Keratinocyte (primary cell): Measurements from ENCODE around the gene PEAK3.

Experiments
- EZH2 ChIP-seq: IDR thresholded peaks from one replicate; pipeline ENCODE4 v1.6.1; 2012; ENCODE audit warnings: inconsistent platforms, mild to moderate bottlenecking, low read length, moderate library complexity
- TF ChIP-seq, protein P1 (sequence below), 3 experiments: IDR thresholded peaks in 1 of 3; conservative IDR thresholded peaks in 1 of 3; optimal IDR thresholded peaks in 1 of 3; 2 replicates in 2 of 3; 3 replicates in 1 of 3; pipeline versions ENCODE3 to v1.5.1; 2011; ENCODE audit warnings: low read length in 3 of 3, mild to moderate bottlenecking in 3 of 3, moderate library complexity in 2 of 3, control low read depth in 1 of 3, inconsistent platforms in 1 of 3; ENCODE audit not compliant: insufficient read depth in 2 of 3; ENCODE audit errors: extremely low read depth in 1 of 3

DNA sequence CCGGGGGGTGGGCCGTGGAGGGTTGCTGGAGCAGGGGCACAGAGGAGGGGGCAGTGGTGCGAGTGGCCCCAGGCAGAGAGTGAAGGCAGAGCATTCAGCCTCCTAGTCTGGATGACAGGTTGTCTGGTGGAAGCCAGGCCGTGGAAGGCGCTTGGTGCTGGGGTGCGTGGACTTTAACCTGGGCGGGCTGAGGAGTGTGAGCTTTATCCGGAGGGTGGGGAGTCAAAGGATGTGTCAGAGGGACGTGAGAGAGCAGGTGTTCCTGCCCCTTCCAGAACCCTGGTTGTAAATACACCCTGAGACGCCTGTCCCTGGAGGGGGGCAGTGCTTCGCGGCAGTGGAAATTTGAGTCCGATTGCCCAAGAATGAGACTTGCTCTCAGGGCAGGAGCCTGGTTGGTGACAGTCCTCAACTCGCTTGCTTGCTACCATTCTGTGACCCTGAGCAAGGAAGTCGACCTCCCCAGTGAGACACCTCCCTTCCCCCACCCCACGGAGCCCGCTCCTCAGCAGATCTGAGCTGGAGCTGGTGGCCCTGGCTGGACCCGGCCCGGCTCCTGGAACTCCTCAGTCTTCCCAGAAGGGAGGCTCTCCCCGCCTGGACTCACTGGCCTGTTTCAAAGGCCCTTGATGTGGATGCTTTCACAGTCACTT is 48.8 kb upstream of the PEAK3 start:
- no peak for TF ChIP-seq EZH2
- TF ChIP-seq, protein P1, sequence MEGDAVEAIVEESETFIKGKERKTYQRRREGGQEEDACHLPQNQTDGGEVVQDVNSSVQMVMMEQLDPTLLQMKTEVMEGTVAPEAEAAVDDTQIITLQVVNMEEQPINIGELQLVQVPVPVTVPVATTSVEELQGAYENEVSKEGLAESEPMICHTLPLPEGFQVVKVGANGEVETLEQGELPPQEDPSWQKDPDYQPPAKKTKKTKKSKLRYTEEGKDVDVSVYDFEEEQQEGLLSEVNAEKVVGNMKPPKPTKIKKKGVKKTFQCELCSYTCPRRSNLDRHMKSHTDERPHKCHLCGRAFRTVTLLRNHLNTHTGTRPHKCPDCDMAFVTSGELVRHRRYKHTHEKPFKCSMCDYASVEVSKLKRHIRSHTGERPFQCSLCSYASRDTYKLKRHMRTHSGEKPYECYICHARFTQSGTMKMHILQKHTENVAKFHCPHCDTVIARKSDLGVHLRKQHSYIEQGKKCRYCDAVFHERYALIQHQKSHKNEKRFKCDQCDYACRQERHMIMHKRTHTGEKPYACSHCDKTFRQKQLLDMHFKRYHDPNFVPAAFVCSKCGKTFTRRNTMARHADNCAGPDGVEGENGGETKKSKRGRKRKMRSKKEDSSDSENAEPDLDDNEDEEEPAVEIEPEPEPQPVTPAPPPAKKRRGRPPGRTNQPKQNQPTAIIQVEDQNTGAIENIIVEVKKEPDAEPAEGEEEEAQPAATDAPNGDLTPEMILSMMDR (optimal IDR thresholded peaks at IDR 0.05 in 1 of 3, IDR thresholded peaks at IDR 0.05 in 1 of 3, conservative IDR thresholded peaks at IDR 0.05 in 1 of 3; ENCODE audit: extremely low read depth in 1 of 3, insufficient read depth in 2 of 3, low read length in 3 of 3), result no peak
